ENCODE measurements around the gene NIT1. TPM values are rescaled to one million over a fixed set of nuclear protein-coding genes. Genes with fewer than 3 reads are reported as not detected.

NIT1 gene
- total and polyA plus RNA-seq, 2 of the 13 experiments (the other 11 are each of a cell fraction or from before 2014, with no cell fraction given), result 22.7 to 31.0 TPM

- TF ChIP-seq HMGXB3 (CRISPR knock-in tag; IDR thresholded peaks at IDR 0.05; ENCODE audit: borderline replicate concordance) (no peak), SNAI1 (CRISPR knock-in tag; IDR thresholded peaks at IDR 0.05; ENCODE audit: borderline replicate concordance) (no peak), ZNF564 (CRISPR knock-in tag; IDR thresholded peaks at IDR 0.05) (no peak), ZMYM4 (CRISPR knock-in tag; IDR thresholded peaks at IDR 0.05) (no peak), ZNF709 (CRISPR knock-in tag; IDR thresholded peaks at IDR 0.05) (no peak), SOX6 (IDR thresholded peaks at IDR 0.05) (no peak), SOX6 (CRISPR knock-in tag; IDR thresholded peaks at IDR 0.05) (no peak), ZNF619 (CRISPR knock-in tag; IDR thresholded peaks at IDR 0.05) (no peak), NFE2 (CRISPR knock-in tag; IDR thresholded peaks at IDR 0.05) (no peak), ZBTB37 (CRISPR knock-in tag; IDR thresholded peaks at IDR 0.05) (no peak)
These were observed 47.2 kb downstream of the NIT1 start (continued) for GRCh38 chr1:161164901-161165610.
